Measurements from ENCODE around the gene DTL. TPM values are rescaled to one million over a fixed set of nuclear protein-coding genes. Genes with fewer than 3 reads are reported as not detected.

The DTL gene
- polyA plus RNA-seq, 4 donors = 0.67 to 8.9 (median 2.6) TPM

DNA sequence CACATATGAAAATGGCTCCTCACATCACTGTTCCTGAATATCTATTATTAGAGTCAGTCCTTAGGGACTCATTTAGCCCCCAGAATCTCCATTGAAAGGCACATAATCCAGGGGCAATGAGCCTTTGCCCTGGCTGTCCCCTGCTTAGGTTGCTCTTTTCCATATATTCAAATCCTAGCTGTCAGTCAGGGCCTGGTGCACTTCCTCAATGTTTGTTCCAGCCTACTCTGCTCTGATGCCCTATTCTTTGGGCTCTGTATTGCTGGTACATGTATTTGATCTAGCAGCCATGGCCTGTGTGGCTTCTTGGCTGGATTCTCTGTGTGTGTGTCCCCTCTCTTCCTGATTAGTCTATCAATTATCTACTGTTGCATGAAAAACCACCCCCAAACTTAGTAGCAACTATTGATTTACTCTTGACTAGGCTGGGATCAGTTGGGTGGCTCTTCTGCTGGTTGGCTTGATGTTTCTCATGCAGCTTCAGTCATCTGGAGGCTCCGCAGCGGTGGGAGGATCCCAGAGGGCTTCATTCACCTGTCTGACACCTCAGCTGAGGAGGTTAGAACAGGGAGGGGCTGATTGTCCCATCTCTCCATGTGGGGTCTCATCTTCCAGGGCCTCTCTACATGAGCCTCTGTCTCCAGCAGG lies 107.5 kb downstream of the DTL start:
- peaks cover 0 to 2% (median 0%) of the 10 kb centered on the region in 3 donors for H3K36me3 ChIP-seq (ENCODE audit: control insufficient read depth in 3 of 3, insufficient read depth in 2 of 3, low read depth in 1 of 3, low read length in 3 of 3)
- no peak for DNase-seq
- peaks cover 0 to 5% (median 2%) of the 10 kb centered on the region in 3 donors for H3K4me1 ChIP-seq (ENCODE audit: control insufficient read depth in 3 of 3, insufficient read depth in 2 of 3, low read depth in 1 of 3, low read length in 2 of 3)
- H3K27me3 ChIP-seq (ENCODE audit: control insufficient read depth in 3 of 3, insufficient read depth in 3 of 3, low read length in 3 of 3) = no peaks in the 10 kb centered on the region
- H3K9me3 ChIP-seq (ENCODE audit: control insufficient read depth in 2 of 2, insufficient read depth in 1 of 2, low read depth in 1 of 2, low read length in 1 of 2) = no peaks in the 10 kb centered on the region
- no peak for FAIRE-seq
- 99 to 100% (median 100%) methylated on average over 2 of the region's 2 CpGs for WGBS, 3 donors
- H3K4me3 ChIP-seq (ENCODE audit: low read depth in 1 of 3, low read length in 3 of 3) = no peak overlapping the region
- H3K27ac ChIP-seq (ENCODE audit: low read depth in 1 of 3, low read length in 2 of 3) = no peak overlapping the region

DNA sequence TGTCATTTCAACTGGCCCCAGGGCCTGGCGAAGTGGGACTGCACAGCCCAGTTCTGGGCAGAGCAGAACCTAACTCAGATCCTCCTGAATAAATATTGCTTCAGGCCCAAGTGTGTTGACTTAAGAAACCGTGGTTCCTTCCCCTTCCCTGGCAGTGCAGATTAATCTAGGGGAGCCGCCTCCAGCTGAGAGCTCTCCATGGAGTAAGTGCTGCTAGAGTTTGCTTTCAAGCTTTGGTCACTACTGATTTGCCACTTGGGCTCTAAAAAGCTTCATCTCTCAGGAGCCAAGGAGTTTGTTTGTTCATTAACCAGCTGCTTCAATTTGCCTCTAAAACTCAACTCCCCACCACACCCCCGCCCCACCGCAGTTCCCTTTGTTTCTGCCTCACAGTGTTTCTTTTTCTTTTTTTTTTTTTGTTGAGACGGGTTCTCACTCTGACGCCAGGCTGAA lies 112.1 kb downstream of the DTL start:
- Histone ChIP-seq H3K4me3 (ENCODE audit: low read depth in 1 of 3, low read length in 3 of 3) (no peak overlapping the region), H3K36me3 (ENCODE audit: control insufficient read depth in 3 of 3, insufficient read depth in 2 of 3, low read depth in 1 of 3, low read length in 3 of 3) (no peaks in the 10 kb centered on the region), H3K27ac (ENCODE audit: low read depth in 1 of 3, low read length in 2 of 3) (peak overlapping the region in 1 of 3 donors; percentile 44), H3K9me3 (ENCODE audit: control insufficient read depth in 2 of 2, insufficient read depth in 1 of 2, low read depth in 1 of 2, low read length in 1 of 2) (peaks cover 0 to 3% of the 10 kb centered on the region in 2 donors), H3K4me1 (ENCODE audit: control insufficient read depth in 3 of 3, insufficient read depth in 2 of 3, low read depth in 1 of 3, low read length in 2 of 3) (peaks cover 0 to 5% (median 4%) of the 10 kb centered on the region in 3 donors), H3K27me3 (ENCODE audit: control insufficient read depth in 3 of 3, insufficient read depth in 3 of 3, low read length in 3 of 3) (no peaks in the 10 kb centered on the region)
- FAIRE-seq (no peak), DNase-seq (peak; percentile 27 to 64)
- 39 to 60% (median 54%) methylated on average over 7 of the region's 7 CpGs for WGBS, 3 donors

DNA sequence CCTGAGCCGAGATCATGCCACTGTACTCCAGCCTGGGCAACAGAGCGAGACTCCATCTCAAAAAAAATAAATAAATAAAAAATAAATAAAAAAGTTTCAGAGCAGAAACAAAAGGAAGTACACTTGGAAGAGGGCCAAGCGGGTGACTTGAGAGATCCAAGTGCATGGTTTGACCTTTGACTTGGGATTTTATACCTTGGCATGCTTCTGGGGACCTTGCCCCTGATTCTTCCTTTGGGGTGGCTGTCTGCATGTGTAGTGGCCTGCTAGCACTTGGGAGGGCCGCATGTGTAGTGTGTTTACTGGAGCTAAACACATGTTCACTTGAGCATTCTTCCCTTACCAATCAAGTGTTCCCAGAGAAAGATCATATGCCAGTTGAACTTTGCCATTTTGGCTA lies 114.0 kb downstream of the DTL start:
- no peak for FAIRE-seq
- Histone ChIP-seq H3K4me3 (ENCODE audit: low read depth in 1 of 3, low read length in 3 of 3) (no peak overlapping the region), H3K27ac (ENCODE audit: low read depth in 1 of 3, low read length in 2 of 3) (no peak overlapping the region), H3K27me3 (ENCODE audit: control insufficient read depth in 3 of 3, insufficient read depth in 3 of 3, low read length in 3 of 3) (no peaks in the 10 kb centered on the region), H3K36me3 (ENCODE audit: control insufficient read depth in 3 of 3, insufficient read depth in 2 of 3, low read depth in 1 of 3, low read length in 3 of 3) (no peaks in the 10 kb centered on the region), H3K4me1 (ENCODE audit: control insufficient read depth in 3 of 3, insufficient read depth in 2 of 3, low read depth in 1 of 3, low read length in 2 of 3) (peaks cover 2 to 5% (median 4%) of the 10 kb centered on the region in 3 donors), H3K9me3 (ENCODE audit: control insufficient read depth in 2 of 2, insufficient read depth in 1 of 2, low read depth in 1 of 2, low read length in 1 of 2) (peaks cover 0 to 3% of the 10 kb centered on the region in 2 donors)
- WGBS, 3 donors = 52 to 84% (median 59%) methylated on average over 4 of the region's 4 CpGs
- peak; percentile 33 to 81 for DNase-seq

DNA sequence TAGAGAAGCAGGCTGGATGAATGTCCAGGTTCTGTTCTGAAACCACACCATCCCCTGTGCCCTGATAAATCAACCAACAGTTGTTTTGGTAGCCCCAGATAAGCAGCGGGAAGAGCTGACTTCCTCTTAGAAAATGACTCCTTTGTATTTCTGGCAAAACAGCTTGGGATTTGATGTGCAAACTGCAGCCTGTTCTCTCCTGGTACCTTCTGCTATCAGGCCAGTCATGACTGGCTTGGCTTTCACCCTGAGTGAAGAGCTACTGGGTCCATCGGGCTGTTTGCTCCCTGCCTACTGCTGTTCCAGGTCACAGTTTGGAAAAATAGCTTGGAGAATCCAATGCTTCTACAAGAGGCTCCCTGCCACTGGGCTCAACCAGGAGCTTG lies 116.8 kb downstream of the DTL start:
- Histone ChIP-seq H3K9me3 (ENCODE audit: control insufficient read depth in 2 of 2, insufficient read depth in 1 of 2, low read depth in 1 of 2, low read length in 1 of 2) (peaks cover 0 to 9% of the 10 kb centered on the region in 2 donors), H3K4me1 (ENCODE audit: control insufficient read depth in 3 of 3, insufficient read depth in 2 of 3, low read depth in 1 of 3, low read length in 2 of 3) (peaks cover 2 to 4% (median 2%) of the 10 kb centered on the region in 3 donors), H3K27me3 (ENCODE audit: control insufficient read depth in 3 of 3, insufficient read depth in 3 of 3, low read length in 3 of 3) (no peaks in the 10 kb centered on the region), H3K27ac (ENCODE audit: low read depth in 1 of 3, low read length in 2 of 3) (no peak overlapping the region), H3K4me3 (ENCODE audit: low read depth in 1 of 3, low read length in 3 of 3) (no peak overlapping the region), H3K36me3 (ENCODE audit: control insufficient read depth in 3 of 3, insufficient read depth in 2 of 3, low read depth in 1 of 3, low read length in 3 of 3) (no peaks in the 10 kb centered on the region)
- 36 to 63% (median 38%) methylated on average over 2 of the region's 2 CpGs for WGBS, 3 donors
- DNase-seq = no peak
- FAIRE-seq = no peak

DNA sequence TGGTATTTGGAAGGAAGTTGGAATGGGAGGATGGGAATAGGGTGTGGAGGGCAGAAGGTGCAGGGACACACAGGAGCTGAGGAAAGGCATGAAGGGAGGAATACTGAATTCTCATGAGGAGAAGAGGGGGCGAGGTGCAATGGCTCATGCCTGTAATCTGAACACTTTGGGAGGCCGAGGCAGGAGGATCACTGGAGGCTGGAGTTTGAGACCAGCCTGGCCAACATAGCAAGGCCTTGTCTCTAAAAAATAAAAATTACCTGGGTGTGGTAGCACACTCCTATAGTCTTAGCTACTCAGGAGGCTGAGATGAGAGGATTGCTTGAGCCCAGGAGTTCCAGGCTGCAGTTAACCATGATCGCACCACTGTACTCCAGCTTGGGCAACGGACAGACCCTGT lies 117.3 kb downstream of the DTL start:
- FAIRE-seq = no peak
- H3K36me3 ChIP-seq (ENCODE audit: control insufficient read depth in 3 of 3, insufficient read depth in 2 of 3, low read depth in 1 of 3, low read length in 3 of 3) = no peaks in the 10 kb centered on the region
- 92 to 99% (median 95%) methylated on average over 4 of the region's 4 CpGs for whole genome bisulfite sequencing, 3 donors
- DNase-seq = no peak
- peaks cover 0 to 4% (median 2%) of the 10 kb centered on the region in 3 donors for H3K4me1 ChIP-seq (ENCODE audit: control insufficient read depth in 3 of 3, insufficient read depth in 2 of 3, low read depth in 1 of 3, low read length in 2 of 3)
- H3K27ac ChIP-seq (ENCODE audit: low read depth in 1 of 3, low read length in 2 of 3) = no peak overlapping the region
- H3K4me3 ChIP-seq (ENCODE audit: low read depth in 1 of 3, low read length in 3 of 3) = no peak overlapping the region
- H3K9me3 ChIP-seq (ENCODE audit: control insufficient read depth in 2 of 2, insufficient read depth in 1 of 2, low read depth in 1 of 2, low read length in 1 of 2) = peaks cover 0 to 9% of the 10 kb centered on the region in 2 donors
- no peaks in the 10 kb centered on the region for H3K27me3 ChIP-seq (ENCODE audit: control insufficient read depth in 3 of 3, insufficient read depth in 3 of 3, low read length in 3 of 3)

DNA sequence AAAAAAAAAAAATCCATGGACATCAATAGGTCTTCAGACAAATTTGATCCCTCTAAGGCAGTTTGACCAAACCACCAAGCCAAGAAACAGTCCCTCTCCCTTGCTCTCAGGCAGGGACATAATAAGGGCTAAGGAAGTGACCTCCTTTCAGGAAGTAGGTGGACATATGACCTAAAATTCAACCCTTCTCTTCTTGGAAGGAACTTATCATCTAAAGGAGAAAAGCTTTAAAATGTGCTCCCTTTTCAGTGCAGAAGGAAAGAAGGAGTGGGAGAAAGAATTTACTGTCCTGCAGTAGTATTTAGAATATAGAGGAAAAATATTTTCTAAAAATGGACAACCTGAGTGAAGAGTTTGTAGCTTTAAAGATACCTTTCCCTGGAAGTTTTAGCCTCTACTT lies 118.1 kb downstream of the DTL start:
- Histone ChIP-seq H3K4me1 (ENCODE audit: control insufficient read depth in 3 of 3, insufficient read depth in 2 of 3, low read depth in 1 of 3, low read length in 2 of 3) (peaks cover 0 to 4% (median 2%) of the 10 kb centered on the region in 3 donors), H3K27me3 (ENCODE audit: control insufficient read depth in 3 of 3, insufficient read depth in 3 of 3, low read length in 3 of 3) (no peaks in the 10 kb centered on the region), H3K27ac (ENCODE audit: low read depth in 1 of 3, low read length in 2 of 3) (no peak overlapping the region), H3K4me3 (ENCODE audit: low read depth in 1 of 3, low read length in 3 of 3) (no peak overlapping the region), H3K9me3 (ENCODE audit: control insufficient read depth in 2 of 2, insufficient read depth in 1 of 2, low read depth in 1 of 2, low read length in 1 of 2) (peaks cover 0 to 9% of the 10 kb centered on the region in 2 donors), H3K36me3 (ENCODE audit: control insufficient read depth in 3 of 3, insufficient read depth in 2 of 3, low read depth in 1 of 3, low read length in 3 of 3) (no peaks in the 10 kb centered on the region)
- no peak for DNase-seq
- FAIRE-seq = no peak

Other genes starting within 250 kb of the DTL start
- gene LPGAT1, start 205.0 kb upstream of the DTL start, polyA plus RNA-seq = 100 to 1,000 TPM in 1 of 4 donors, 10 to 100 TPM in 3; 13.4 to 159 (median 23.1) TPM
- gene INTS7, start 191 bp upstream of the DTL start, polyA plus RNA-seq = 10 to 100 TPM in 1 of 4 donors, 1 to 10 TPM in 3; 6.0 to 15.7 (median 7.3) TPM
- gene PPP2R5A, start 249.7 kb downstream of the DTL start, polyA plus RNA-seq = 10 to 100 TPM; 33.0 to 45.4 (median 40.6) TPM